GM12891 (cell line): Measurements from ENCODE around the gene PDCD1.
"Not testable (repeated sequence)": the region's sequence is repeated elsewhere in the genome, so short reads cannot be mapped to it uniquely, and the experiment has no call there.

Experiments
- DNase-seq: peaks from one replicate; pipeline ENCODE4 v3.0.0; 2011; ENCODE audit warnings: low spot score; ENCODE audit not compliant: insufficient read length
- FAIRE-seq: peaks from 2 replicates; lab custom pipeline; 2011; peaks lifted over from hg19 to GRCh38; lab: Jason Lieb, UNC
- PAX5 ChIP-seq: IDR thresholded peaks from 2 replicates; pipeline ENCODE4 v1.6.1; 2011; ENCODE audit warnings: low read length, moderate library complexity, mild to moderate bottlenecking; ENCODE audit not compliant: insufficient read depth, severe bottlenecking
- POLR2A ChIP-seq: IDR thresholded peaks from 2 replicates; pipeline ENCODE4 v1.6.1; 2011; ENCODE audit warnings: low read depth, low read length, control low read depth
- POLR2AphosphoS5 ChIP-seq: IDR thresholded peaks from 2 replicates; pipeline ENCODE4 v1.6.1; 2011; ENCODE audit warnings: low read depth, low read length, control low read depth
- POU2F2 ChIP-seq: IDR thresholded peaks from 2 replicates; pipeline ENCODE4 v1.6.1; 2011; ENCODE audit warnings: low read depth, mild to moderate bottlenecking, control low read depth, low read length, moderate library complexity
- SPI1 ChIP-seq: IDR thresholded peaks from 2 replicates; pipeline ENCODE4 v1.6.1; 2011; ENCODE audit warnings: low read depth, low read length, control low read depth
- TAF1 ChIP-seq: IDR thresholded peaks from 2 replicates; pipeline ENCODE4 v1.6.1; 2011; ENCODE audit warnings: low read depth, low read length, control low read depth

Gene PDCD1

GRCh38 chr2:241835611-241836010 lies 23.1 kb downstream of the PDCD1 start:
- FAIRE-seq (no peak), DNase-seq (no peak)
- TF ChIP-seq POU2F2 (no peak), POLR2AphosphoS5 (no peak), SPI1 (no peak), TAF1 (no peak), PAX5 (no peak), POLR2A (no peak)

DNA sequence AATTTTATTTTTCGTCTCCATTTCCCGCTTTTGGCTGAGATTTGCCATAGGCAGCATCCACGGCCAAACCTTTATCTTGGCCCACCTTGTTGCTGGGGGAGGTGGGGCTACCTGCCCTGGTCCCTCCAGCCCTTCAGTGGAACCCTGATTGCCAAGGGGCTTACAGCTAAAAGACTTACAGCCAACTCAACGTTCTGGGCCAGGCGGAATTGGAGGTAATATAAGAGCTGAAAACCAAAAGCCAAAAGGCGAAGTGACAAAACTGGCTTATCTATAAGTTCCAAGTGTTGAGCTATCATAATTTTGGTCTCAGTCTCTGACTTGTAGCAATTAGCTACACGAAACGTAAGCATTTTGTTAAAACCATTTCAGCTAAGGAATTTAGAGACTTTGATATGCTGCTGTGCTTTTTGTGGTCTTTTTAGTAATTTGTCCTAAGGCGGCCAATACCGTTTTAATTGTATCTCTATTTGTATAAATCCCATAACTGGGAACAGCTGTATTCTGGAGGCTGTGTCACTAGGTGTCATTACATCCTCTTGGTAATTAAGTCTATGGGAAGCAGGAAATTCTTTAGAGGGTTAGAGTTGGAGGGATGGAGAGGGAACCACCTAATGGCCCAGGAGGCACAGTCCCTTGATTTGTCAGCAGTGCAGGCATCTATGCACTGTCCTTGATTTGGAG lies 24.0 kb downstream of the PDCD1 start:
- TF ChIP-seq SPI1 (no peak), POLR2AphosphoS5 (no peak), PAX5 (no peak), POLR2A (no peak)
- FAIRE-seq (no peak), DNase-seq (no peak)

- peak; percentile 41 for FAIRE-seq
- not testable (repeated sequence) for DNase-seq
These were observed 24.8 kb downstream of the PDCD1 start for GRCh38 chr2:241833756-241834526.

GRCh38 chr2:241833101-241833663 lies 25.5 kb downstream of the PDCD1 start:
- no peak for DNase-seq
- no peak for TF ChIP-seq POLR2A
- TF ChIP-seq POU2F2, result no peak
- TF ChIP-seq TAF1, result no peak
- no peak for TF ChIP-seq POLR2AphosphoS5
- no peak for FAIRE-seq

- DNase-seq (no peak), FAIRE-seq (no peak)
- TF ChIP-seq POLR2A, result no peak
- no peak for TF ChIP-seq PAX5
- no peak for TF ChIP-seq TAF1
- no peak for TF ChIP-seq SPI1
- no peak for TF ChIP-seq POLR2AphosphoS5
- no peak for TF ChIP-seq POU2F2
These were observed 31.3 kb downstream of the PDCD1 start for GRCh38 chr2:241827394-241827793.

DNA sequence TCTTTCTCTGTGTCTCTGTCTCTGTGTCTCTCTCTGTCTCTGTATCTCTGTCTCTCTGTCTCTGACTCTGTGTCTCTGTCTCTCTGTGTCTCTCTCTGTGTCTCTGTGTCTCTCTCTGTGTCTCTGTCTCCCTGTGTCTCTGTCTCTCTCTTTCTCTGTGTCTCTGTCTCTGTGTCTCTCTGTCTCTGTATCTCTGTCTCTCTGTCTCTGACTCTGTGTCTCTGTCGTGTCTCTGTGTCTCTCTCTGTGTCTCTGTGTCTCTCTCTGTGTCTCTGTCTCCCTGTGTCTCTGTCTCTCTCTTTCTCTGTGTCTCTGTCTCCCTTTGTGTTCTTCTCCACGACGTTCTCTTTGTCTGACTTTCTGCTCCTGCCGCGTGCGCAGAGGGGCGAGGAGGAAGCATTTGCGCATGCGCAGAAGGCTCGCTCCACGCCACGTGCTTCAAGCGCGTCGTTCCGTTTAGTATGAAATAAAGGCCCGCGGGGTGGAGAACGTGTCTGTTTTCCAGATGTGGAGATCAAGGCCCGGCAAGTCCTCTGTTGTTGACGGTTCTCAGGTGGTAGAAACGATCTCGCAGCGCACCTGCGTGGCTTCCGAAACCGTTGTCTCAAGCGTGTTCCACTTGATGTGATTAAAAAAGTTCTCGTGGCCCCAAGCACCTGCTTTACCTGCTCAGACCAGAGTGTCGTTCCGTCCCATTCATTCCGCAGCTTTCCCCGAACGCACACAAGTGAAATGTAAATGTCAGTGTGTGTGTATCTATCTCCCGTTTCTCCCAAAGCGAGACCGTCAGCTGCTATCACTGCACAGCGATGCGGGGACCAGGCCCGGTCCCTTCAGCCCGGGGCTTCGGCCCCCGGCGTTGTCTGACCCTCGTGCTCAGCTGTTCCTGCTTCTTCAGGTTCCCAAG lies 34.9 kb downstream of the PDCD1 start:
- FAIRE-seq, result not testable (repeated sequence)

GRCh38 chr2:241822264-241822623 lies 36.5 kb downstream of the PDCD1 start:
- DNase-seq (peak; percentile 18), FAIRE-seq (no peak)
- TF ChIP-seq TAF1 (no peak), POLR2A (no peak), SPI1 (no peak), POLR2AphosphoS5 (no peak), POU2F2 (no peak), PAX5 (no peak)

More for the DNA sequence above, 34.9 kb downstream of the PDCD1 start:
- not testable (repeated sequence) for DNase-seq

- FAIRE-seq (no peak), DNase-seq (peak; percentile 15)
- no peak for TF ChIP-seq TAF1
- TF ChIP-seq POLR2A, result no peak
- TF ChIP-seq POU2F2, result no peak
- no peak for TF ChIP-seq POLR2AphosphoS5
- no peak for TF ChIP-seq PAX5
- no peak for TF ChIP-seq SPI1
These were observed 37.0 kb downstream of the PDCD1 start for GRCh38 chr2:241821460-241822263.

DNA sequence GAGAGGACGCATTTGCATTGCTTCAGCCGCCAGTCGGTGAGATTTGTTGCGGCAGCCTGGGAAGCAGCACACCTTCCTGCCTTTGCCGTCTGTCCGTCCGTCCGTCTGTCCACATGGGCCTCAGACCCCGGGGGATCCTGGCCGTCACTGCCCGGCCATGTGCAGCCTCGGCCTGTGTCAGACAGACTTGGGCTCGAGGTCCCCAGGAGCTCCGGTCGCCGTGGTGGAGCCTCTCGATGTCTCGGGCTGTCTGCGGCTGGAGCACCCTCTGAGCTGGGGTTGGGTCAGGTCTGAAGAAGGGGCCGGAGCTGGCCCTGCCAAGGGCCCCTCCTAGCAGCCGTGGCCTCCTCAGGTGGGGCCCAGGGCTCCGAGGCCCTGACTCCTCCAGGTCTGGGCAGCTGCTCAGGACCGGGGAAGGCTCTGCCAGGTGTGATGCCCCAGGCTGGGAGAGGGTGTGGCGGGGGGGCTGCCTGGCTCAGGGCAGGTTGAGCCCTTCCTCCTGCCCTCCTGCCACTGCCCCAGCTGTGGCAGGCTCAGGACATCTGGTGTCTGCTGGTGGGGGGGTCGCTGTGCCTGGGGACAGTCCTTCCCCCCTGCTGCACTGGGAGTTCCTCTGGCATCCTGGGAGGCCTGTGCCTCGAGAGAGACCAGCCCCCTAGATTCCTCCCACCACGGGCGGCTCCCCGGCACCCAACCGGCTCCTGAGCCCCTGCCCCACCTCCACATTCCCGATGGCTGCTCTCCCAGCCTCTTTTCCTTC lies 37.9 kb downstream of the PDCD1 start:
- FAIRE-seq (no peak), DNase-seq (peak; percentile 9)
- TF ChIP-seq PAX5 (no peak), POLR2AphosphoS5 (no peak), TAF1 (no peak), SPI1 (no peak), POLR2A (no peak), POU2F2 (no peak)

DNA sequence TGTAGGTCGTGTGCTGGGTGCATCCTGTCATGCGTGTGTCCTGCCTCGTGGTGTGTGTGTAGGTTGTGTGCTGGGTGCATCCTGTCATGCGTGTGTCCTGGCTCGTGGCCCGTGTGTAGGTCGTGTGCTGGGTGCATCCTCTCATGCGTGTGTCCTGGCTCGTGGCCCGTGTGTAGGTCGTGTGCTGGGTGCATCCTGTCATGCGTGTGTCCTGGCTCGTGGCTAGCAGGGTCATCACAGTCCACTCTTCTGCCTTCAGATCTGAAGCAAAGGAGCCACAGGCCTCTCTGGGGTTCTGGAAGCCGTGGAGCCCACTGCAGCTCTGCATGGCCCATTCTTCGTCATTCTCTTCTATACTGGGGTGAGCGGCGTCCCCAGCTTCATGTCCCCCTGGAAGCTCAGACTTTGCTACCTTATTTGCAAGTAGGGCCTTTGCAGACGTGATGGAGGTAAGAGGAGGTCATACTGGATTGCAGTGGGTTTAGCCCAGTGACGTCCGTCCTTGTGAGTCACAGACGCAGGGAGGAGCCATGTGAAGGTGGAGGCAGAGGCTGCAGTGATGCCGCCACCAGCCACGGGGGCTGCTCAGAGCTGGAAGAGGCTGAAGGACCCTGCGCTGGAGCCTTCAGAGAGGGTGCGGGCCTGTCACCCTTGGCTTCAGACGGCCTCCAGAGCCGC lies 38.6 kb downstream of the PDCD1 start:
- DNase-seq, FAIRE-seq: not testable (repeated sequence)
